Heart left ventricle (tissue), 16 donors: ENCODE measurements around the gene CAMTA1. TPM values are rescaled to one million over a fixed set of nuclear protein-coding genes. Genes with fewer than 3 reads are reported as not detected.

Source experiments
- ATAC-seq, 4 donors: fragments of 200-7000 bp; cut with Tn5 transposase; one replicate each; pipeline ENCODE4 v1.9.1; 2020 to 2022; ENCODE audit warnings: moderate library complexity in 4 of 4, mild to moderate bottlenecking in 3 of 4, moderate number of reproducible peaks in 1 of 4
- DNase-seq, 5 donors: peaks; one replicate each; pipeline ENCODE4 v3.0.0-alpha.2; 2020
- H3K27ac ChIP-seq, 12 donors: fragments of 200-600 bp; sonication (generic) in 4 of 12; one replicate each; pipeline versions ENCODE4 v1.5.0 to v1.8.0; 2016 to 2022; ENCODE audit warnings: mild to moderate bottlenecking in 2 of 12
- H3K27me3 ChIP-seq, 9 donors: fragments of 200-600 bp; sonication (generic) in 2 of 9; one replicate each; pipeline versions ENCODE4 v1.5.1 to v1.8.0; 2016 to 2022; ENCODE audit warnings: mild to moderate bottlenecking in 3 of 9
- H3K36me3 ChIP-seq, 9 donors: fragments of 200-600 bp; sonication (generic) in 2 of 9; one replicate each; pipeline versions ENCODE4 v1.5.0 to v1.8.0; 2018 to 2022; ENCODE audit warnings: mild to moderate bottlenecking in 2 of 9
- H3K4me1 ChIP-seq, 12 donors: fragments of 200-600 bp; sonication (generic) in 4 of 12; one replicate each; pipeline versions ENCODE4 v1.5.0 to v1.8.0; 2016 to 2022; ENCODE audit warnings: mild to moderate bottlenecking in 3 of 12
- H3K4me3 ChIP-seq, 12 donors: fragments of 200-600 bp; sonication (generic) in 4 of 12; one replicate each; pipeline versions ENCODE4 v1.5.0 to v1.8.0; 2017 to 2022; ENCODE audit warnings: mild to moderate bottlenecking in 9 of 12, moderate library complexity in 4 of 12
- H3K9me3 ChIP-seq, 12 donors: fragments of 200-600 bp; sonication (generic) in 4 of 12; one replicate each; pipeline versions ENCODE4 v1.5.0 to v1.8.0; 2016 to 2022; ENCODE audit warnings: mild to moderate bottlenecking in 1 of 12
- CTCF ChIP-seq, 12 donors: fragments of 200-600 bp; sonication (generic) in 4 of 12; IDR thresholded peaks; one replicate each; pipeline versions ENCODE4 v1.5.0 to v1.8.0; 2018 to 2022; ENCODE audit warnings: antibody characterized with exemption in 12 of 12, mild to moderate bottlenecking in 5 of 12
- POLR2A ChIP-seq, 2 donors: fragments of 450-650 bp; IDR thresholded peaks; one replicate each; pipeline ENCODE4 v1.6.1; 2017; ENCODE audit warnings: antibody characterized with exemption in 2 of 2, mild to moderate bottlenecking in 2 of 2, moderate library complexity in 2 of 2
- WGBS, 4 donors: extraction: QIAGEN DNeasy Blood & Tissue Kit in 2 of 4; methylation state at CpG; one replicate each; pipeline versions ENCODE4 v1.1.5 to v1.1.7; 2013 to 2018; 5-methylcytosine and 5-hydroxymethylcytosine counted together
- intact Hi-C, 10 donors: fragments of 100-400 bp; cut with DNase I; formaldehyde crosslinking; loops; one replicate each; pipeline versions ENCODE4 v1.11.1 to v1.14.2; 2022
- polyA plus RNA-seq, 2 donors: library from polyadenylated mRNA; stranded (reverse); fragments of 200-250 nt; gene quantifications; one replicate each; pipeline ENCODE4 v1.2.3, GENCODE V29; 2013
- total RNA-seq, 9 donors: library from RNA; depleted of rRNA in 2 of 9; stranded (reverse); fragments of >200 nt in 2 of 9; fragmentation: NEBNext Ultra II Directional in 3 of 9; extraction: Animal tissue kit (Norgen Biotek cat#: 25700) in 3 of 9; gene quantifications; one replicate each; pipeline versions ENCODE4 v1.1.0 to v1.2.4, GENCODE V29; 2016 to 2023
- donor health status: ischemic (EF 13 %, LVEDD 7.1; RV severe dilation, severe dysfunction).
- donor health status: healthy with polysubstance abuse.
- donor health status: DM: no; HTN: yes; CAD: no.
- donor health status: DM: no; HTN: no; CAD: no.
- donor health status: ischemic (EF 25% LVEDD 6.9; RV normal size, moderate dysfunction).
- donor health status: ischemic (EF 25% LVEDD 5.7; RV mildly dilated, moderate dysfunction).
- donor health status: healthy.
- donor health status: DM: yes; HTN: yes; CAD: no.
- donor health status: ischemic (EF 35%, LVEDD 5.7; RV mildly dilated, moderate dysfunction).
- donor health status: nonischemic (EF 11% LVEDD 7.7; RV severe dilation, severe dysfunction).
- donor health status: DM: yes; HTN: yes; CAD: no.
- donor health status: PGD.
- donor health status: ischemic (EF 29% LVEDD 5.4; RV normal size, mild dysfunction).
- donor health status: nonischemic (EF 23%, LVEDD 6.1; RV moderate dilation, normal function).

The CAMTA1 gene
- total and polyA plus RNA-seq, 11 donors, result 114 to 303 (median 137) TPM

GRCh38 chr1:7040969-7041695, 255.9 kb downstream of the CAMTA1 start:
- DNase-seq, result no peak
- no peak for ATAC-seq
- Histone ChIP-seq H3K9me3 (no peaks in the 10 kb centered on the region), H3K36me3 (no peaks in the 10 kb centered on the region), H3K27ac (no peak overlapping the region), H3K4me3 (no peak overlapping the region), H3K27me3 (peaks cover 0 to 7% (median 0%) of the 10 kb centered on the region in 9 donors), H3K4me1 (no peaks in the 10 kb centered on the region)
- WGBS, 4 donors, result 78 to 84% (median 82%) methylated on average over 15 to 16 of the region's 16 CpGs
- intact Hi-C loops, result loop anchor here in 8 of 10 donors (5.0 to 10.0 kb wide), 5 partner anchors 164 to 606 kb away; no protein-coding TSS in a partner anchor
- no peak for TF ChIP-seq POLR2A (IDR thresholded peaks at IDR 0.05)
- no peak for TF ChIP-seq CTCF (IDR thresholded peaks at IDR 0.05)

GRCh38 chr1:7042322-7043190, 257.3 kb downstream of the CAMTA1 start:
- no peak for ATAC-seq
- H3K27ac ChIP-seq, result no peak overlapping the region
- H3K36me3 ChIP-seq, result no peaks in the 10 kb centered on the region
- H3K4me1 ChIP-seq, result no peaks in the 10 kb centered on the region
- H3K27me3 ChIP-seq, result peaks cover 0 to 7% (median 0%) of the 10 kb centered on the region in 9 donors
- TF ChIP-seq POLR2A (IDR thresholded peaks at IDR 0.05) (no peak), CTCF (IDR thresholded peaks at IDR 0.05) (peak in 11 of 12 donors; percentile 22 to 54 (median 45))
- no peak for DNase-seq
- intact Hi-C loops, result loop anchor here in 8 of 10 donors (2.0 to 10.0 kb wide), 6 partner anchors 162 to 605 kb away; no protein-coding TSS in a partner anchor
- H3K9me3 ChIP-seq, result peaks cover 0 to 6% (median 0%) of the 10 kb centered on the region in 12 donors
- H3K4me3 ChIP-seq, result no peak overlapping the region
- WGBS, 4 donors, result 60 to 67% (median 62%) methylated on average over 16 to 17 of the region's 17 CpGs

GRCh38 chr1:7043191-7043549, 257.9 kb downstream of the CAMTA1 start:
- no peak for ATAC-seq
- Histone ChIP-seq H3K4me3 (no peak overlapping the region), H3K27ac (no peak overlapping the region), H3K36me3 (no peaks in the 10 kb centered on the region), H3K27me3 (peaks cover 0 to 7% (median 0%) of the 10 kb centered on the region in 9 donors), H3K9me3 (peaks cover 0 to 6% (median 0%) of the 10 kb centered on the region in 12 donors), H3K4me1 (no peaks in the 10 kb centered on the region)
- WGBS, 4 donors, result 67 to 70% (median 70%) methylated on average over 6 of the region's 6 CpGs
- no peak for TF ChIP-seq CTCF (IDR thresholded peaks at IDR 0.05)
- no peak for TF ChIP-seq POLR2A (IDR thresholded peaks at IDR 0.05)
- DNase-seq, result no peak
- intact Hi-C loops, result loop anchor here in 8 of 10 donors (2.0 to 10.0 kb wide), 6 partner anchors 162 to 604 kb away; no protein-coding TSS in a partner anchor
